GM19240 (cell line): ENCODE measurements around the gene SP3.
A peak's percentile ranks its signal among the peaks of the same experiment; 100 is the strongest.

Experiments used
- DNase-seq: peaks from one replicate; pipeline ENCODE4 v3.0.0; 2011; ENCODE audit warnings: low spot score; ENCODE audit not compliant: insufficient read length

SP3 gene

GRCh38 chr2:173943738-173944137, 21.4 kb downstream of the SP3 start:
- no peak for DNase-seq

- no peak for DNase-seq
These were observed 22.2 kb downstream of the SP3 start for GRCh38 chr2:173942861-173943523.

GRCh38 chr2:173941567-173941966, 23.6 kb downstream of the SP3 start:
- no peak for DNase-seq

- no peak for DNase-seq
These were observed 24.8 kb downstream of the SP3 start for GRCh38 chr2:173940208-173941020.

- DNase-seq, result no peak
These were observed 26.3 kb downstream of the SP3 start for GRCh38 chr2:173938700-173939384.

- DNase-seq, result no peak
These were observed 29.9 kb downstream of the SP3 start for GRCh38 chr2:173935305-173935704.

- no peak for DNase-seq
These were observed 30.3 kb downstream of the SP3 start for GRCh38 chr2:173934895-173935294.

- no peak for DNase-seq
These were observed 33.4 kb downstream of the SP3 start for GRCh38 chr2:173931751-173932150.

GRCh38 chr2:173929441-173929840, 35.7 kb downstream of the SP3 start:
- no peak for DNase-seq

- no peak for DNase-seq
These were observed 38.3 kb downstream of the SP3 start for GRCh38 chr2:173926875-173927274.

GRCh38 chr2:173924285-173924684, 40.9 kb downstream of the SP3 start:
- no peak for DNase-seq

GRCh38 chr2:173922760-173923159, 42.4 kb downstream of the SP3 start:
- DNase-seq, result no peak

GRCh38 chr2:173922068-173922467, 43.1 kb downstream of the SP3 start:
- DNase-seq, result no peak

- DNase-seq, result no peak
These were observed 50.9 kb downstream of the SP3 start for GRCh38 chr2:173914055-173914927.

GRCh38 chr2:173909846-173910245, 55.3 kb downstream of the SP3 start:
- no peak for DNase-seq

GRCh38 chr2:173906626-173907025, 58.5 kb downstream of the SP3 start:
- no peak for DNase-seq

- no peak for DNase-seq
These were observed 61.4 kb downstream of the SP3 start for GRCh38 chr2:173903601-173904394.

GRCh38 chr2:173898996-173899395, 66.2 kb downstream of the SP3 start:
- no peak for DNase-seq

- peak; percentile 22 for DNase-seq
These were observed 67.0 kb downstream of the SP3 start for GRCh38 chr2:173898178-173898668.

- no peak for DNase-seq
These were observed 68.4 kb downstream of the SP3 start for GRCh38 chr2:173896755-173897154.
